SW 1271 (cell line): Measurements from ENCODE around the gene AXIN1.
"Not testable (repeated sequence)": the region's sequence is repeated elsewhere in the genome, so short reads cannot be mapped to it uniquely, and the experiment has no call there.

ENCODE experiments used
- DNase-seq, 2 experiments: peaks; one replicate each; lab custom pipeline; 2025; lab: John Stamatoyannopoulos, UW

AXIN1 gene

DNA sequence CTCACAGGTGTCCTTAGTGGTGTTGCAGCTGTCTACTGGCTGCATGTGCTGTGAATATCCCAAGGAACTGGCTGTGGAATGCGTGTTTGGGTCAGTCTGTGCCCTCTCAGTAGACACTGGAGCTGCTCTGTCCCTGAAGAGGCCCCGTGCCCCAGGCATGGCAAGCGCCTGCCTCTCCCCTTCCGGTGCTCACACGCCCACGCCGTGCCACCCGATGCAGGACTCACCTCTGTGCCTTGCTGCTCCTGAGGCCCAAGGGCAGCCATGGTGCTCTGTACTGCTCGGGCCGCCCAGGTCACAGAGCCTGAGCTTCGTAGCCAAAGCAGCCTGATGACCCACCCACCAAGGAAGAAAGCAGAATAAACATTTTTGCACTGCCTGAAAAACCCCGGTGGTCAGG, 86.8 kb downstream of the AXIN1 start:
- no peak for DNase-seq

DNA sequence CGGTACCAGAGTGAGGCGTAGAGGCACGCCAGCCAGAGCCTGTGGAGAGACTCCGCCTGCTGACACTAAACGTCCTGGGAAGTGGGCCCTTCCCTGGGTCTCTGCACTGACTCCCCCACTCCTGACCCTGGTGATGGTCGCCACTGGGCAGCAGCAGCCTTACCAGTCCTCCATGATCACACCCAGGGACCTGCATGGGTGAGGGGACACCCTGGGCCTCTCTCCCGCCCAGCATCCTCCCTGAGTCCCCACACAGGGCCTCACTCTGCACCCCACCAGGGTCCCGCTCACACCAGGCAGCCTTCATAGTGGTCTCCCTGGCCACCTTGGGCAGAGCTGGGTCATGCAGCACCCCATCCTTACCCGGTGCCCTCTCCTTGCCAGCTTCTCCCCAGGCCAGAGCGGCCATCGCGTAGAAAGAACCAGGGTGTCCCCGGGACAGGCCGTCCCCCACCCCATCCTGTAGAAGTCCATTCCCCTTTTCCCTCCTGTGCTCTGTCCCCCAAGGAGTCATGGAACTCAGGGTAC, 87.5 kb downstream of the AXIN1 start:
- no peak for DNase-seq

DNA sequence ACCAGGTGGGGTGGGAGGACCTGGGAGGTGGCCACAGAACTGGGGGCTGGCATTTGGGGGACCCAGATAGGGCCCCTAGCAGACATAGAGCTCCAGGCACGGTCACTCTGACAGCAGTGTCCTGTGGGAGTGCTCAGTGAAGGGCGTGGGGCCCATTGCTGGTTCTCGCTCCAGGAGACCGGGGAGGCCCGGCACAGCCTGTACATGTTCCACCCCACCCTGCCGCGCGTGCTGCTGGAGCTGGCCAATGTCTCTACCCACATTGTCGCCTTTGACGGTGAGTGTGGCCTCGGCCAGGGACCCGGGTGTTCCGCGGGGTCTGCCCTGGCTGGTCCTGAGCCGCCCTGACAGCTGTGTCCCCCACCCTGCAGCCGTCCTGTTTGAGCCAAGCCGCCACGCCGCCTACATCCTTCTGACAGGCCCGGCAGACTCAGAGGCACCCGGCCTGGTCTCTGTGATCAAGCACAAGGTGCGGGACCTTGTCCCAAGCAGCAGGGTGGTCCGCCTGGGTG, 88.0 kb downstream of the AXIN1 start:
- DNase-seq, result no peak

DNA sequence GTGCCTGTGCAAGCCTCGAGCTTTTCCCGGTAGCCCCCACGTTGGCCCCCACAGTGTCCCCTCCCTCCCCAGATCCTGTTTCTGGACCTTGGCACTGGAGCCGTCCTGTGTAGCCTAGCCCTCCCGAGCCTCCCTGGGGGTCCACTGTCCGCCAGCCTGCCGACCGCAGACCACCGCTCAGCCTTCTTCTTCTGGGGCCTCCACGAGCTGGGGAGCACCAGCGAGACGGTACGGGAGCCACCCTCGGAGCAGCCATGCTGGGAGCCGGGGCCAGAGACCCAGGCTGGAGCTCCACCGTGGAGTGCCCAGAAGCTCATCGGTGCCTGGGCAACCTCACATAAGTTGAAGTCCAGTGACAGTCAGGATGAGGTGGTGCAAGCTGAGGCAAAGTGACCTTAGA, 88.6 kb downstream of the AXIN1 start:
- no peak for DNase-seq

DNA sequence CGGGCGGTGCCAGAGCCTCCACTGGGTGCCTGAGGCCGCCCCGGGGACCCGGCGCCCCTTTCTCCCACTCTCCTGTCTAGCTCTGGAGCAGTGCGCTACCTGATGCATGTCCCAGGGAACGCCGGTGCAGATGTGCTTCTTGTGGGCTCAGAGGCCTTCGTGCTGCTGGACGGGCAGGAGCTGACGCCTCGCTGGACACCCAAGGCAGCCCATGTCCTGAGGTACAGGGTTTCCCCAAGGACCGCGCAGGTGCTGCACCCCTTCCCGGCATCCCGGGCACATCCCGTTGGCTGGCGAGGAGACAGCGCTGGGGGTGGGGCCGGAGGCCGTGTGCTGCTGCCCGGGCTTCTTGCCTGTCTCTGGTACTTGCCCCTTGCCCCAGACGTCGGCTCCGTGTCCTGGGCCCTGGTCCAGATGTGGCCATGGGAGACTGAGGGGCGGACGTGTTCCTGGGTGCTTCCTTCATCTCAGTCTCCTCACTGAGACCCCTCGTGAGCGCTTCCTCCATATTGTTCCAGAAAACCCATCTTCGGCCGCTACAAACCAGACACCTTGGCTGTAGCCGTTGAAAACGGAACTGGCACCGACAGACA, 89.2 kb downstream of the AXIN1 start:
- DNase-seq, result no peak

DNA sequence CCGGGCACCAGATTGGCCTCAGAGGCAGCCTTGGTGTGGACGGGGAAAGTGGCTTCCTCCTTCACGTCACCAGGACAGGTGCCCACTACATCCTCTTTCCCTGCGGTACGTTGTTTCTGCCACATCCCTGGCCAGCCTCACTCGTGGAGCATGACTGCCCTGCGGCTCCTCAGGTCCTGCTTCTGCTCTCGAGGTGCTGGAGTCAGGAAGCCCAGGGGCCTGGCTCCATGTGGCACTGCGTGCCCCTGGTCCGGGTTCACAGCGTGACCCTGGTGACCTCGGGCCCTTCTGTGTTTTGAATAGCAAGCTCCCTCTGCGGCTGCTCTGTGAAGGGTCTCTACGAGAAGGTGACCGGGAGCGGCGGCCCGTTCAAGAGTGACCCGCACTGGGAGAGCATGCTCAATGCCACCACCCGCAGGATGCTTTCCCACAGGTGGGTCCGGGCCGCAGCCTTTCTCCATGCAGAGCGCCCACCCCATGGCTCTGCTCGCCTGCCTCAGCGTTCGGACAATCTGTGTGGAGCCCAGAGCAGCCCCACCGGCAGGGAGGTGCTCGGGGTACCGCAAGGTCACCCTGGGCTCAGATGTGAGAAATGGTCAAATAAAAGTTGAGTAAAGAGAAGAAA, 90.3 kb downstream of the AXIN1 start:
- no peak for DNase-seq

DNA sequence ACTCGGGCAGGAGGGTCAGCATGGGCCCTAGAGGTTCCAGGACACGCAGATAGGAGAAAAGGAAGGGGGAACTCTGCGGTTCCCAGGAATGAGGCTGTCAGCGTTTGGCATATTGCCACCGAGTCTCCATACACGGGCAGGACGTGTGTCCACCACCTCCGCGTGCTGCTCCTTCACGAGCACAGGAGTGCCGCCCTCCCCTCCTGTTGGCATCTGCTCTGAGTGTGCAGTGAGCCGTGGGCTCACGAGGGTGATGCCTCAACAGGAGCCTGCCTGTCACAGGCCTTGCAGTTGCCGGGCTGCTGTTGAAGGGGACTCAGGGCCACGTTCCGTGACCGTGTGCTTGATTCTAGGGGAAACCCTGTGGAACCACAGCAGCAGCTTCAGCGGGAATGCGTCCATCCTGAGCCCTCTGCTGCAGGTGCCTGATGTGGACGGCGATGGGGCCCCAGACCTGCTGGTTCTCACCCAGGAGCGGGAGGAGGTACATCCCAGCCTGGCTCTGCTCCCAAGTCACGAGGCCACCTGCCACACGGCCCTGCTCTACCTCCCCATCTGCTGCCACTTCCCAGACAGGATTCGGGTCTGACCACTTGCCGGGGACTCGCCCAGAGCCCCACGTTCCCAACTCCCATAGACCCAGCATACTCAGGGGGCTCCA, 91.4 kb downstream of the AXIN1 start:
- no peak for DNase-seq

DNA sequence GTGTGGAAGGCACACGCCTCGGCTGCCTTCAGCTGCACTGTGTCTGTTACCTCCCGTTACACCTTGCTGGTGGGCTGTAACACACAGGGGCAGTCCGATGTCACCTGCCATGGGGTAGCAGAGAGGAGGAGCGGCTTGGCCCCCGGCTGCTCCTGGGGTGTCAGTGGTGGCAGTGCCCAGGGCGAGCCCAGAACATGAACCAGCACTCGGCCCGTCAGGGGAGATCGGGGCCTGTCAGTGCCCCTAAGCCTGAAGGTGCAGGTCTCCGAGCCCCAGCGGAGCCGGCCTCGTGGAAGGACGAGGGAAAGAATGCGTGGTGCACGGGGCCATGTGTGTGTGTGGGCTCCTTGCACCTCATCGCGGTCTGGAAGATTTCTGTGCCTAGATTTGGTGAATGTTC, 92.2 kb downstream of the AXIN1 start:
- DNase-seq, result no peak

DNA sequence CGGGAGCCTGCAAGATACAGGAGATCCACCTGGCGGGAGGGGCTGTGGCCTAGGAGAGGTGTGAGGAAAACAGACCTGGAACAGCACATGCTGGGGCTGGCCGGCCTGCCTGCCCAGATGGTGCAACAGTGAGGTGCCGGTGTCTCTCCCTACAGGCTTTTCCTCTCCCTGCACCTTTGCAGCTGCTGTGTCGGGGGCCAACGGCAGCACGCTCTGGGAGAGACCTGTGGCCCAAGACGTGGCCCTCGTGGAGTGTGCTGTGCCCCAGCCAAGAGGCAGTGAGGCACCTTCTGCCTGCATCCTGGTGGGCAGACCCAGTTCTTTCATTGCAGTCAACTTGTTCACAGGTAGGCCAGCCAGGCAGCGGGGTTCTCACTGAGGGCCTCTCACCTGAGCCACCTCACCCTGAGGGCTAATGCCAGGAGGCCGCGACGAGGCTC, 92.7 kb downstream of the AXIN1 start:
- no peak for DNase-seq

DNA sequence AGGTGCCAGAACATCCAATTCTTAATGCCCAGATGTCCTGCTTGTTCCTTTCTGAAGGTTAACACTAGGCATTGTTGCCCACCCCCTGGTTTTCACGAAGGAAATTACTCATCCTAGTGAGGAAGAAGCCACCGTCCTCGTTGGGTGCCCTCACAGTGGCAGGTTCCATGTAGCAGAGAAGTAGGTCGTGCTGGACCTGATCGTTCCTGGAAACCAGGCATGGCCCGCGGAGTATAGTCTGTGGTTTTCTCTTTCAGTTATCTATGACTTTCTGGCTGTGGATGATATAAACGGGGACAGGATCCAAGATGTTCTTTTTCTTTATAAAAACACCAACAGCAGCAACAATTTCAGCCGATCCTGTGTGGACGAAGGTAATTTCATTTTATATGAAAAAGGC, 93.3 kb downstream of the AXIN1 start:
- no peak for DNase-seq

DNA sequence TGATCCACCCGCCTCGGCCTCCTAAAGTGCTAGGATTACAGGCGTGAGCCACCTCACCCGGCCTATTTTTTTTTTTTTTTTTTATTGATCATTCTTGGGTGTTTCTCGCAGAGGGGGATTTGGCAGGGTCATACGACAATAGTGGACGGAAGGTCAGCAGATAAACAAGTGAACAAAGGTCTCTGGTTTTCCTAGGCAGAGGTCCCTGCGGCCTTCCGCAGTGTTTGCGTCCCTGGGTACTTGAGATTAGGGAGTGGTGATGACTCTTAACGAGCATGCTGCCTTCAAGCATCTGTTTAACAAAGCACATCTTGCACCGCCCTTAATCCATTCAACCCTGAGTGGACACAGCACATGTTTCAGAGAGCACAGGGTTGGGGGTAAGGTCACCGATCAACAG, 94.4 kb downstream of the AXIN1 start:
- not testable (repeated sequence) for DNase-seq

DNA sequence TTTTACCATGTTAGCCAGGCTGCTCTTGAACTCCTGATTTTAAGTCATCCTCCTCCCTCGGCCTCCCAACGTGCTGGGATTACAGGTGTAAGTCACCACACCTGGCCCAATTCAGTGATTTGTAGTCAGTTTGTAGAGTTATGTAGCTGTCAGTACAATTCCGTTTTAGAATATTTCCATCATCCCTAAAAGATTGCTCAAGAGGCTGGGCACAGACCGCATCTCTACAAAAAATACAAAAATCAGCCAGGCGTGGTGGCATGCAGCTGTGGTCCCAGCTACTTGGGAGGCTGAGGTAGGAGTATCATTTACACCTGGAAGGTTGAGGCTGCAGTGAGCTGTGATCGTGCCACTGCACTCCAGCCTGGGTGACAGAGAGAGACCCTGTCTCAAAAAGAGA, 97.3 kb downstream of the AXIN1 start:
- DNase-seq, result no peak

DNA sequence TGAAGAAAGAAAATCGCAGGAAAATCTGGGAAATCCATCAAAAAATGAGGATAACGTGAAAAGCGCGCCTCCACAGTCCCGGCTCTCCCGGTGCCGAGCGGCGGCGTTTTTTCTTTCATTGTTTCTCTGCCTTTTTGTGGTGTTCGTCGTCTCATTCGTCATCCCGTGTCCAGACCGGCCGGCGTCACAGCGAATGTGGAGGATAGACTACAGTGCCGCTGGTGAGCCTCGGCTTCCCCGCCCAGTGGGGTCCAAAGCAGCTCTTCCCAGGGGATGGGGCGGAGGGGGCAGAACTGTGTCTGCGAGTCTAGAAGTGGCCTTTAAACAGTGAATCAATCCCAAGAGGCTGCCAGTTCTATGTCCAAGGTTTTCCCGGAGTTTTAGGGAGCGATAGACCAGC, 98.1 kb downstream of the AXIN1 start:
- DNase-seq, result no peak

DNA sequence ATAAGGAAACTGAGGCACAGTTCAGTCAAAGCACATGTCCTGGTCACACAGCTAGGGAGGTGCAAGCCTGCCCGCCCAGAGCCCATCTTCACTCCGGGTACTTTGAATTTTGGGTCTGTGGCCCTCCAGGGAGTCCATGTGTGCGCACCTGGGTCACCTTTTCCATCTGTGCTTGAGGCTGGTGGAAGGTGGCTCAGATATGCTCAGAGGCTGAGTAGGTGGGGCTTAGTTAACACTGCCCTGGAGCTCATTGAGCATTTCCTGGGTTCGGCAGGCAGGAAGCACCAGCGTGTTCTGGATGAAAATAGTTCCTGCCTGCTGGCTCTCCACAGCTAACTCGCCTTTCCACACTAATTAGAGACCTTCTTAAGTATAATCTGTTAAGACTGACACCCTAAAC, 98.7 kb downstream of the AXIN1 start:
- DNase-seq, result no peak

DNA sequence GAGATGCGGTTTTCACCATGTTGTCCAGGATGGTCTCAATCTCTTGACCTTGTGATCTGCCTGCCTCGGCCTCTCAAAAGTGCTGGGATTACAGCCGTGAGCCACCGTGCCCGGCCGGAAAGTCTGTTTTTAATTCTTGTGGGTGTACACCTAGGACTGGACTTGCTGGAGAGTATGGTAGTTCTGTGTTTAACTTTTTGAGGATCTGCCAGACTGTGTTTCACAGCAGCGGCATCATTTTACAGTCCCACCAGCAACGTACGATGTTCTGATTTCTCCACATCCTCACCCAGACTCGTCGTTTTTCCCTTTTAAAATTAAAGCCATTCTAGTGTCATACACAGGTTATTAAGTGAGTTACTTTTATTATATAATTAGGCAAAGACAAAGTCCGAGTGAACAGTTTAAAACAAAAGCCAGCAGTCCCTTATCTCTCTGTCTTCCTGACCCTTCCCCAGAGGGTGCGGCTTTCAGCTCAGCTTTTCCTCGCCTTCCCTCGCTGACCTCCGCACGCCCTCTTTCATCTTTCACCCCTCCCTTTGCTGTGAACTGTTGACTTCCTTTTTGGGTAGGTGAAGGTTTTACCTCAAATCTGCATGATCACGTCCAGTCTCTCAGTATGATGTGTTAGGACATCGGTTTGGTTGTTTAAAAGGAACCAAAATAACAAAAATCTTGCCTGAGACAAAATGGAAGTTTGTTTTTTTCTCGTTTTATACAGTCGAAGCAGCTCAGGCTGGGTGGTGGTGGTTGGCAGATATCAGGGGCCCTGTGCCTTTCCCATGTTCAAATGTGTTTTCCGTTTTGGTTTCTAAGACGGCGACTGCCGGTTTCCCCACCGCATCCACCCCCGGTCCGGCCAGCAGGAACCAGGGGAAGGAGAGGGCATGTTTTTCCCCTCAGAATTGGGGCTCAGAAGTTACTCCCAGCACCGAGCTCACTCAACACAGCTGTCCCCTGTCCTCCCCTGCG, 99.9 kb downstream of the AXIN1 start:
- no peak for DNase-seq

DNA sequence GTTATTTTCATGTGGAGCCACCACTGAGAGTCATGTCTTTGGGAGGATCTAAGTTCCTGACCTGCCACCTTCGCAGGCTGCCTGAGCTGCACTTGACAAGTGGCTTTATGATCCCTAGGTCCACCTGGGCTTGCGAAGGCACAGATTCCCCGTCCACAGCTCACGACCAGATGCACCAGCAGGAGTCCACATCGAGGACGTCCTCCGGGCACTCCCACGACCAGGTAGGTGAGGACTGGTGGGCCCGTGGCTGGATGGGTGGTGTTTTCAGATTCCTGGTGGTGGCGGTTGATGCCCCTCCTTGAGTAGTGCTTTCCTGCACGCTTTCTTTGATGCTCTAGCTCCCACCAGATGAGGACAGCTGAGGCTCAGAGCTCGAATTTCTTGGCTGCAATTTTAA, 103.1 kb downstream of the AXIN1 start:
- no peak for DNase-seq

DNA sequence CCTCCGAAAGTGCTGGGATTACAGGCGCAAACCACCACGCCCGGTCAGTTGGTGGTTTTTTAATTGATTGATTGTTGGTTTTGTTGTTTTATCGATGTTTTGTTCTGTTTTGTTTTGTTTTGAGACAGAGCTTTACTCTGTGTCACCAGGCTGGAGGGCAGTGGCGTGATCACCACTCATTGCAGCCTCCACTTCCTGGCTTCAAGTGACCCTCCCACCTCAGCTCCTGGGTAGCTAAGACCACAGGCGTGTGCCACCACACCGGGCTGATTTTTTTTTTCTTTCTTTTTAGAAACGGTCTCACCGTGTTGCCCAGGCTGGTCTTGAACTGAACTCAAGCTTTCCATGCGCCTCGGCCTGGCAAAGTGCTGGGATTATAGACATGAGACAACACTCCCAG, 105.5 kb downstream of the AXIN1 start:
- DNase-seq, result no peak

DNA sequence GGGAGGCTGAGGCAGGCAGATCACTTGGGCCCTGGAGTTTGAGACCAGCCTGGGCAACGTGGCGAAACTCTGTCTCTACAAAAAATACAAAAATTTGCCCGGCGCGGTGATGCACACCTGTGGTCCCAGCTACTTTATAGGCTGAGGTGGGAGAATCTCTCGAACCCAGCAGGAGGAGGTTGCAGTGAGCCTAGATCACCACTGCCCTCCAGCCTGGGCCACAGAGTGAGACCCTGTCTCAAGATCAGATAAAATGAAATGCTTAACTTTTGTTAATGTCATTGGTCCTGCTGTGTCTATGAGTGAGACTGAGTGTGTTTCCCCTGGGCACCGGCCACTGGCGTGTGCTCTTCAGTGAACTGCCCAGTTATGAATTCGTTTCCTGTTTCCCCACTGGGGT, 107.4 kb downstream of the AXIN1 start:
- DNase-seq, result no peak

DNA sequence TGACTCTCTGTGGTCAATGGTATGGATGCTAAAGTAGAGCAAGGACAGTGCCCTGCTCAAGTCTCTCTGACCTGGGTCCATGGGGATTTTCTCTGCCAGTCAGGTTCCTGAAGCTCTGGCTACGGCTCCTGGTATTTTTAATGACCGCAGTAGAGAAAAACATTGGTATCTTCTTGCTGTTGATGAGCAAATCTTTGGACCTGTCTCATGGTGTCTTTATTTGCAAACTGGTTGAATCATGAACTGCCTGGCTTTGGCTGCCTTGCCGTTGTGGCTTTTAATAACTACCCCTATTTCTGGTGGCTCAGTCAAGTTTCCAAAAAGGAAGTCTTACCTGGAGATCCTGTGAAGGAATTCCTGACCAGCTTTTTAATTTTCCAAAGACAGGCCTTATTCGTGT, 109.2 kb downstream of the AXIN1 start:
- DNase-seq, result no peak

DNA sequence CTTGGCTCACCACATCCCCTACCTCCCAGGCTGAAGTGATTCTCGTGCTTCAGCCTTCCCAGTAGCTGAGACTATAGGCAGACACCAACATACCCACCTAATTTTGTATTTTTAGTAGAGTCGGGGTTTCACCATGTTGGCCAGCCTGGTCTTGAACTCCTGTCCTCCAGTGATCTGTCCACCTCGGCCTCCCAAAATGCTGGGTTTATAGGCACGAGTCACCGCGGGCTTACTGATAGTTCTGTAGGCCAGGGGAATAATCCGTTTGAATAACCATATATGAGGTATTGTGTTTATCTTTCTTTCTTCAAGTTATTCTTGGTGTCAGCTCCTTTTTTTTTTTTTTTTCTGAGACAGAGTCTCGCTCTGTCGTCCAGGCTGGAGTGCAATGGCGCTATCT, 110.2 kb downstream of the AXIN1 start:
- no peak for DNase-seq

DNA sequence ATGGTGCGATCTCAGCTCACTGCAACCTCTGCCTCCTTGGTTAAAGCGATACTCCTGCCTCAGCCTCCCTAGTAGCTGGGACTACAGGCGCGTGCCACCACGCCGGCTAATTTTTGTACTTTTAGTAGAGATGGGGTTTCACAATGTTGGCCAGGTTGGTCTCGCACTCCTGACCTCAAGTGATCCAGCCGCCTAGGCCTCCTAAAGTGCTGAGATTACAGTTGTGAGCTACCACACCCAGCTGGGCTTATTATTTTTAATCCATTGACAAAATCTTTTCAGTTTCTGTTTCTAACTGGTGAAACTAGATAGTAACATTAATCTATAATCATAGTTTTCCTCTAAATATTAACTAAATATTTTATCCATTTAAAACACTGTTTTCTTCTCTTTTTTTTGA, 112.0 kb downstream of the AXIN1 start:
- DNase-seq, result no peak

DNA sequence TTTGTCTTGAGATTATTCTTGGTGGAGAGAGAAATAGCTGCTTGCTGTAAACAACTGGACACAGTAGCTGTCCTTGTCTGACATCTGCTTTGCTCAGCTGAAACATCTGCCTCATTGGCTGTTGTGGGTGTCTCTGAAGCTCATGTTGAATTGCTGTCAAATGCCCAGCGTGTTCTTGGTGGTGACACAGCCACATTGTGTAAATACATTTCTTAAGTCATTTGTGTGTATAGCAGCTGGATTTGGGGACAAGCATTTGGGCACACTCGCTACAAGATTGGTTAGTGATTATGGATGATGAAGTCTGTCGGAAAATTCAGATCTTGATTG, 112.6 kb downstream of the AXIN1 start:
- no peak for DNase-seq
